ENCODE data around the gene SLFN11. TPM values are rescaled to one million over a fixed set of nuclear protein-coding genes. Genes with fewer than 3 reads are reported as not detected.

The SLFN11 gene
- total RNA-seq, 2 experiments from 2014 or later = 95.8 to 106 TPM

GRCh38 chr17:35387496-35387895 is 14.1 kb upstream of the SLFN11 start:
- Mint-ChIP-seq H3K36me3 (ENCODE audit: low read depth) (no peaks in the 10 kb centered on the region), H3K4me1 (ENCODE audit: low read depth) (no peaks in the 10 kb centered on the region)
- intact Hi-C loops (cut with micrococcal nuclease) = no loop called here

GRCh38 chr17:35377706-35378105 is 4.3 kb upstream of the SLFN11 start:
- POLR2A ChIA-PET = no interaction called here
- Mint-ChIP-seq H3K27me3 (no peaks in the 10 kb centered on the region), H3K4me1 (ENCODE audit: low read depth) (peaks cover 16% of the 10 kb centered on the region), H3K4me3 (no peak overlapping the region), H3K36me3 (ENCODE audit: low read depth) (peaks cover 5% of the 10 kb centered on the region), H3K27ac (no peak overlapping the region), H3K9me3 (no peaks in the 10 kb centered on the region)
- CTCF ChIA-PET = interaction anchor here (1.0 to 1.1 kb wide), 2 partner anchors 9 to 71 kb away, joined by 3 read pairs; partner anchors contain the start of gene SLFN13
- TF ChIP-seq, protein P1, sequence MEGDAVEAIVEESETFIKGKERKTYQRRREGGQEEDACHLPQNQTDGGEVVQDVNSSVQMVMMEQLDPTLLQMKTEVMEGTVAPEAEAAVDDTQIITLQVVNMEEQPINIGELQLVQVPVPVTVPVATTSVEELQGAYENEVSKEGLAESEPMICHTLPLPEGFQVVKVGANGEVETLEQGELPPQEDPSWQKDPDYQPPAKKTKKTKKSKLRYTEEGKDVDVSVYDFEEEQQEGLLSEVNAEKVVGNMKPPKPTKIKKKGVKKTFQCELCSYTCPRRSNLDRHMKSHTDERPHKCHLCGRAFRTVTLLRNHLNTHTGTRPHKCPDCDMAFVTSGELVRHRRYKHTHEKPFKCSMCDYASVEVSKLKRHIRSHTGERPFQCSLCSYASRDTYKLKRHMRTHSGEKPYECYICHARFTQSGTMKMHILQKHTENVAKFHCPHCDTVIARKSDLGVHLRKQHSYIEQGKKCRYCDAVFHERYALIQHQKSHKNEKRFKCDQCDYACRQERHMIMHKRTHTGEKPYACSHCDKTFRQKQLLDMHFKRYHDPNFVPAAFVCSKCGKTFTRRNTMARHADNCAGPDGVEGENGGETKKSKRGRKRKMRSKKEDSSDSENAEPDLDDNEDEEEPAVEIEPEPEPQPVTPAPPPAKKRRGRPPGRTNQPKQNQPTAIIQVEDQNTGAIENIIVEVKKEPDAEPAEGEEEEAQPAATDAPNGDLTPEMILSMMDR (IDR thresholded peaks at IDR 0.05) = no peak
- ATAC-seq (no peak), DNase-seq (no peak)
- intact Hi-C loops (cut with micrococcal nuclease) = no loop called here

More at GRCh38 chr17:35387496-35387895, 14.1 kb upstream of the SLFN11 start:
- POLR2A ChIA-PET = no interaction called here
- CTCF ChIA-PET = interaction anchor here (1.8 kb wide), 1 partner anchor 77 kb away, joined by 4 read pairs; no protein-coding TSS in a partner anchor
- DNase-seq = no peak
- no peak overlapping the region for H3K27ac Mint-ChIP-seq
- no peak for ATAC-seq
- H3K27me3 Mint-ChIP-seq = no peaks in the 10 kb centered on the region
- TF ChIP-seq, protein P1 (IDR thresholded peaks at IDR 0.05) = no peak
- H3K9me3 Mint-ChIP-seq = no peaks in the 10 kb centered on the region
- no peak overlapping the region for H3K4me3 Mint-ChIP-seq

GRCh38 chr17:35377068-35377467 is 3.6 kb upstream of the SLFN11 start:
- Mint-ChIP-seq H3K4me1 (ENCODE audit: low read depth) (peaks cover 17% of the 10 kb centered on the region), H3K36me3 (ENCODE audit: low read depth) (peaks cover 8% of the 10 kb centered on the region), H3K4me3 (no peak overlapping the region), H3K27ac (no peak overlapping the region), H3K9me3 (peaks cover under 1% of the 10 kb centered on the region), H3K27me3 (no peaks in the 10 kb centered on the region)
- no peak for ATAC-seq
- TF ChIP-seq, protein P1 (IDR thresholded peaks at IDR 0.05) = no peak
- DNase-seq = no peak
- ChIA-PET CTCF (interaction anchor here (1.0 to 1.1 kb wide), 2 partner anchors 9 to 71 kb away, joined by 3 read pairs; partner anchors contain the start of gene SLFN13), POLR2A (interaction anchor here (0.5 kb wide), 1 partner anchor 205 kb away, joined by 5 read pairs; no protein-coding TSS in a partner anchor)
- intact Hi-C loops (cut with micrococcal nuclease) = no loop called here

DNA sequence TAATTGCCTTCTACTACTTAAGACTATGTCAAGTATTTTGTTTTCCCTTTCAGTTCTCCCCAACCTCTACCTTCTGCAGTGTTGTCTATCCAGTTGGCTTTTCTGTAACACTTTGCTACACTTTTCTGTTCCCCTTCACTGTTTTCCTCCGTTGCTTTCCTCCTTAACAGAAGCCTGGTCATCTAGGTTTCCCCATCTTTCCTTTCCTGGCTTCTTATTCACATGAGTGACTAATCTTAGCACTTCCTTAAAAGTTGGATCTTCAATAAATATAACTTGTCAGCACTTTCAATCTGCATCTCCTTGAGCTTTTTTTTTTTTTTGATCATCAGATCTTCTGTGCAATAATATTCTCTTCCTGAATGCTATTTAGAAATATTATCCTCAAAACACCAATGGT is 2.8 kb upstream of the SLFN11 start:
- Mint-ChIP-seq H3K9me3 (peaks cover 8% of the 10 kb centered on the region), H3K27me3 (no peaks in the 10 kb centered on the region), H3K36me3 (ENCODE audit: low read depth) (peaks cover 16% of the 10 kb centered on the region), H3K27ac (no peak overlapping the region), H3K4me3 (no peak overlapping the region), H3K4me1 (ENCODE audit: low read depth) (peaks cover 25% of the 10 kb centered on the region)
- DNase-seq = no peak
- TF ChIP-seq, protein P1 (IDR thresholded peaks at IDR 0.05) = no peak
- intact Hi-C loops (cut with micrococcal nuclease) = no loop called here
- CTCF ChIA-PET = no interaction called here
- no peak for ATAC-seq
- POLR2A ChIA-PET = no interaction called here

DNA sequence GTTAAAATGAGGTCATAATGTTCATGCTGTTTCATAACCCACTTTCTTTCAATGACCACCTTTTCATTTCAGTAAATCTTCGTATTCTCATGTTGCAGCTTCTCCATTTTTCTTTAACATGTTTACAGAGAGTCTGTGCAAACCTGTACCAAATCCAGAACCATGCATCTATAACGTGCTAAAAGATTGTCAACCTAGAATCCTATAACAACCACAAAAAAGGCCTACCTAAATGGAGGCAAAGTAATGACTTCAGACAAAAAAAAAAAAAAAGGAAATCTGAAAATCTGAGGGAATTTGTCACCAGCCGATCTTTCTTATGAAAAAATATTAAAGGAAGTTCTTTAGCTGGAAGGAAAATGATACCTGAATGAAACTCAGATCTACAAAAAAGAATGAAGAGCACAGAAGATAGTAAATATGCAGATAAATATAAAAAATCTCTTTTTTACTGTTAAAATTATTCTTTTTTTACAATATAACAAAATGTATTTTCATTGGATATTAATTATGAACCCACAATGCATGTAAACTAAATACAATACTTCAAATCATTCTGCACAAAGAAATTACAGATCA is 1.4 kb upstream of the SLFN11 start:
- peak overlapping the region; percentile 99 for H3K27ac Mint-ChIP-seq
- no peak for ATAC-seq

More for the DNA sequence above, 1.4 kb upstream of the SLFN11 start:
- intact Hi-C loops (cut with micrococcal nuclease) = loop anchor here (5.0 kb wide), 2 partner anchors 112 to 157 kb away; no protein-coding TSS in a partner anchor
- Mint-ChIP-seq H3K9me3 (peaks cover 22% of the 10 kb centered on the region), H3K4me1 (ENCODE audit: low read depth) (peaks cover 39% of the 10 kb centered on the region), H3K4me3 (peak overlapping the region; percentile 91), H3K27me3 (no peaks in the 10 kb centered on the region), H3K36me3 (ENCODE audit: low read depth) (peaks cover 30% of the 10 kb centered on the region)
- TF ChIP-seq, protein P1 (IDR thresholded peaks at IDR 0.05) = no peak
- CTCF ChIA-PET = no interaction called here
- POLR2A ChIA-PET = interaction anchor here (0.6 to 4.3 kb wide), 5 partner anchors 62 to 389 kb away, joined by 4 to 66 read pairs (median 22); partner anchors contain the start of gene SLFN12L
- no peak for DNase-seq
